SK-N-MC (cell line): ENCODE measurements around the gene TIMM10.

ENCODE experiments used
- EZH2 ChIP-seq: fragments of 200-600 bp; sonication (generic); IDR thresholded peaks from one replicate; pipeline ENCODE4 v1.6.1; 2017; ENCODE audit warnings: antibody characterized with exemption
- FOXP2 ChIP-seq: optimal IDR thresholded peaks from 2 replicates; pipeline ENCODE3; 2011; ENCODE audit warnings: mild to moderate bottlenecking, moderate library complexity; ENCODE audit not compliant: insufficient read depth; ENCODE audit errors: extremely low read length, control extremely low read depth
- POLR2AphosphoS5 ChIP-seq: IDR thresholded peaks from 2 replicates; pipeline ENCODE4 v1.6.1; 2012; ENCODE audit warnings: mild to moderate bottlenecking, low read depth, low read length, borderline replicate concordance

DNA sequence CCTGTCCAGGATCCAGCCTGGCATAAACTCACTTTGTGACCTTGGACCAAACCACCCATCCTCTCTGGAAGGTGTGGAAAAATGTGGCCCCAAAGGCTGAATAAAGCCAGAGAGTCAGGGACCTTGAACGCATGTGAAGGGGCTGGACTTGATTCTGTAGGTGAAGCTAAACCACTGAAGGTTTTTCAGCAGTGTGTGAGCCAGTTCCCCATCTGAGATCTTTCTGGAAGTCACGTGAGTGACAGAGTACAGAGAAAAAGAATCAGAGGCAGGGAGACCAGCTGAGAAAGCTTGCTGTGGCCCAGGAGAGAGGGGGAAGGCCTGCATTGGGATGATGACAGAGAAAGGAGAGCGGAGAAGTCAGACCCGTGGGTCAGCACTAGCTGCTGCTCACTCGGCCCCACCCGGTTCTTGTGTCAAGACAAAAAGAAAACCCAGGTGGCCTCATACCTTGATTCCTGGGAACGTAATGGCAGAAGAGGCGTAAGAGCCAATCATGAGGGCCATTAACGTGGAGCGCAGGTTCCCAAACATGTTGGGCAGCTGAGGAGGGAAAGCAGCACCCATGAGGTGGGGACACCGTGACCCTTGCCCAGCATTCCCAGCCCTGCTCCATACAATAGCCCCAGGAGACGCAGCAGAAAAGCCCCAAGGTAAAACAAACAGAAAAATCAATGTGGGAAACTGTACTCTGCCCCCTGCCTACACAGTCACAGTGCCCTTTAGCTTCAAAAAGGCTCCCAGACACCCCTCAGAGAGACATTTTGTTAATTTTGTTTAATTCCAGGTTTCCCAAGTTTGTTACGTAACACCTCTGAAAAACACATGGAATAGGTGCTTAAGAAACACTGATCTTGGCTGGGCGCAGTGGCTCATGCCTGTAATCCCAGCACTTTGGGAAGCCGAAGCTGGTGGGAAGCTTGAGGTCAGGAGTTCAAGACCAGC lies 33.0 kb downstream of the TIMM10 start:
- TF ChIP-seq POLR2AphosphoS5 (no peak), EZH2 (no peak), FOXP2 (no peak)
